ENCODE measurements around the gene TGIF1.
"Not testable (repeated sequence)": the region's sequence is repeated elsewhere in the genome, so short reads cannot be mapped to it uniquely, and the experiment has no call there.

Gene TGIF1

GRCh38 chr18:3450012-3450798 is at the start of gene TGIF1:
Gene TGIF1, plus strand, starts transcription at chr18:3450172. Its CDS starts 318 bp downstream, at chr18:3450490.
- DNase-seq: peak; percentile 68

- no peak for DNase-seq
Measured at GRCh38 chr18:3400567-3401296, 49.2 kb upstream of the TGIF1 start.

DNA sequence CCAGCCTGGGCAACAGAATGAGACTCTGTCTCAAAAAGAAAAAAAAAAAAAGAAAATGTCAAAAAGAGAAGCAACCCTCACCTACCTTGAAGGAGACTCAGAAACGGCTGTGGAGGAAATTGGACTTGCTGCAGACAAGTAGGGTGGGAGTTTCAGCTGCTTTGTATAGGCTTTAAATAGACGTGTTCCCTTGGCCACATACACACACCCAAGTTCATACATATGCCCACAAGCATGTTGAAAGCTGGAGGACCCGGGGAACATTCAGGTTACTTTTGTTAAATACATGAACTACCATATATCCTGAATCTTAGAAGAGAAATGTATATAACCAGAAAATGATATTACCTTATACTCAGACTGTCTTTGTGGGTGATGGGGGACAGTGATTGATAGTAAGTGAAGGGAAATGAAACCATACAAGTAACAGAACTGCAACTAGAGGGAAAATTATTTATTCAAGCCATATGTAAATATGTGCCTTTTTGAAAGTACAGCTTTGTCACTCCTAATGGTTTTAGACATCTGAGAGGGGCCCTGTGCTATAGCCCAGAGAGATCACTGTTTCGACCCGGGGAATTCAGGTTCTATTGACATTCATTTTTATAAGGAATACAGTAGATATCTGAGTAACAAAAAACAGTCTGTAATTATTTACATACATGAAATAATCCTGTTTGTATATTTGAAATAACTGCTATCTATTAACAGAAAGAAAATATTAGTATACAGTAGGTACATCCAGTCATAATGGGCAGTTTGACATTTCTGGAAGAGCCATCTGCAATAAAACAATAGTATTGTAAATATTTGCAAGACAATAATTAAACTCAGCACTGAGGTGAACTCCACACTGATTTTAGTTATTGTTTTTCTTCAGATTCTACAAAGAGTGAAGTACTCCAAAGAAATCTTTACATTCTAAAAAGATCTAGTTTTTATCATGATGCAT is 48.0 kb upstream of the TGIF1 start:
- no peak for DNase-seq

GRCh38 chr18:3402982-3403451 is 47.0 kb upstream of the TGIF1 start:
- DNase-seq: no peak

DNA sequence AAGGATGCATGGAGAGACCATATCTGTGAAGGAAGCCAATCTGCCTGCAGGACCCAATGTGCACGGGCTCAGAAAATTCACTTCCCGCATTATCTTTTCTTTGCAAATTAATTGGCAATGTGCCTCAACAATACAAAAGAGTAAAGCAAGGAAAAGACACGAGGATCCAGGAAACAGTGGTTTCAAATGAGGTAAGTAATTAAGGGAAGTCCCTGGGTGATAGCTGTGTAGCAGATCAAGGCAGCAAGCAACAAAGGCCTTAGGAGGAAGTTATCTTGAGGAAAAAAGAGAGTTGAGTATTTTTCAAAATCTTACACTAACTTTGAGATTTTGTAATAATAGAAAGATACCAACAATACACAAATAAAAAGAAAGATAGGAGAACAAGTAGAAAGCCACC is 44.3 kb upstream of the TGIF1 start:
- DNase-seq: no peak

GRCh38 chr18:3408107-3408506 is 41.9 kb upstream of the TGIF1 start:
- DNase-seq: no peak

DNA sequence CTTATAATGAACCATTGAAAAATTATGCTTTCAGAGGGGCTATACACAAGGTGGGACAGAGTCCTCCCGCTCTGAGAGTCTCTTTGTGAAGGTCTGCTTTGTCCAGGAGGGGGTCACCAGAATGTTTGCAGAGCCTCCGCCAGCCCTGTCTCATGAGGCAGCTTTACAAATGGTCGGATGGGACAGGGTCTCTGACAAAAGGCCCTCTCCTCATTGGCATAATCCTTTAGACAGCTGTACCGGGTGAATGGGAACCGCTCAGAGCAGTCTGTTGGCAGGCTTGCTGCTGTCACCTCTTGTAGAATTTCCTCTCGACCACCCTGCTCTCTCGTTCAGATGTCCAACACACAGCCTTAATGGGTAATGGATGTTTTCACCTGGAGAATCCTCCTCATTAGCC is 40.2 kb upstream of the TGIF1 start:
- DNase-seq: no peak

DNA sequence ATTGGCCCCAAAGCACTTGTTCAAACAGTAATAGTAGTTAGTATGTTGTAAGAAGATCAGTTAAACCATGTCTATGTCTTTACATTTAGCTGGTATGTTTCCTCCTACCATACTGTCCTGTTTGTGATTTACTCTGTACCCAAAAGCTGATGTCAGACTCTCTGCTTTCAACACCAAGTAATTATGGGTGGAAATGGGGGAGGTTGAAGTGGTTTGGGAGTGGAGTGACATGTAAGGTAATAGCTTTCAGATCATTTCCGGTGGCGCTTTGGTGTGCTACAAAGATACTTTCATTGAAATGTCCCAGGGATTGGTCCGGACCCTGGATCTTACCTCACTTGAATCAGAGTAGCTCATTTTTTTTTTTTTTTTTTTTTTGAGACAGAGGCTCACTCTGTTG is 39.7 kb upstream of the TGIF1 start:
- DNase-seq: no peak

DNA sequence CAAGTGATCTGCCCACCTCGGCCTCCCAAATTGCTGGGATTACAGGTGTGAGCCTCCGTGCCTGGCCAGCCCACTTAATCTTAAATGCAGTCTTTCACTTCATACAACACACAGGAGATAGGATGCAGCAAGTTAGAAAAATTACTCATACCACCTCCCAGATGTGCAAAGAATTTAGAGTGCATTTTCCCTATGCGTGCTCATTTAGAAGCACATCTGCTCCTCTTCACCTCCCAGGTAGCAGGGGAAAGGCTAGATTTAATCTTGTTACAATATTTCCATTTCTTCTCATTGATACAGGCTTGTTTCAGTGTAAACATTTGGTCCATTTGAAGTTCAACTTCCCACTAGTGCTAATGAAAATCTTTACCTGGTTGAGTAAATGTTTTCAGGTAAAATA is 39.1 kb upstream of the TGIF1 start:
- DNase-seq: not testable (repeated sequence)

GRCh38 chr18:3411327-3411726 is 38.6 kb upstream of the TGIF1 start:
- no peak for DNase-seq

- DNase-seq: no peak
Measured at GRCh38 chr18:3411854-3412268, 38.1 kb upstream of the TGIF1 start.

DNA sequence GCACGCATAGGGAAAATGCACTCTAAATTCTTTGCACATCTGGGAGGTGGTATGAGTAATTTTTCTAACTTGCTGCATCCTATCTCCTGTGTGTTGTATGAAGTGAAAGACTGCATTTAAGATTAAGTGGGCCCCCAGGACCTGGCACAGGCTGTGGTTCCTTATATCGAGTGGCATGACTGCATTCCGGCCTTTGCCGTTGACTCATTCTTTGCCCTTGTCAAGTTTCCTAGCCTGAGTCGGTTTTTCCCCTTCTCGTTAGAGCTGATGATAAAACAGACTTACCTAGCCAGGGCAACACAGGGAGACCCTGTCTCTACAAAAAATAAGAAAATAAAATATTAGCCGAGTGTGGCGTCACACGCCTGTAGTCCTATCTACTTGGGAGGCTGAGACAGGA is 37.4 kb upstream of the TGIF1 start:
- DNase-seq: not testable (repeated sequence)

- DNase-seq: no peak
Measured at GRCh38 chr18:3415110-3415509, 34.9 kb upstream of the TGIF1 start.

DNA sequence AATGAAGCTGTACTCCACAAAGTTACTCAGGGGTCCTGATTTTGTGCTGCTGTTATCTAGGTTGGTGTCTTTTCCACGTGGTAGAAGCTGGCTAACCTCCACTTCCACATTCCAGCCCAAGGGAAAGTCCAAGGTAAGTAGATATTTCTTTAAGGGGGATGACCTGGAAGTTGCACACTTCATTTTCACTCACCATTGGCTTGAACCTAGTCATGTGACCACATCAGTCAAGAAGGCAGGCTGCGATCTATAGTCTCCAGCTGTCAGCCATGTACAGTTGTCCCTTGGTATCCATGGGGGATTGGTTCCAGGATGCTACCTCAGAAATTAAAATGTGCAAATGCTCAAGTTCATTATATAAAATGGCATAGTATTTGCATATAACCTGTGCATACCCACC is 31.9 kb upstream of the TGIF1 start:
- DNase-seq: no peak

DNA sequence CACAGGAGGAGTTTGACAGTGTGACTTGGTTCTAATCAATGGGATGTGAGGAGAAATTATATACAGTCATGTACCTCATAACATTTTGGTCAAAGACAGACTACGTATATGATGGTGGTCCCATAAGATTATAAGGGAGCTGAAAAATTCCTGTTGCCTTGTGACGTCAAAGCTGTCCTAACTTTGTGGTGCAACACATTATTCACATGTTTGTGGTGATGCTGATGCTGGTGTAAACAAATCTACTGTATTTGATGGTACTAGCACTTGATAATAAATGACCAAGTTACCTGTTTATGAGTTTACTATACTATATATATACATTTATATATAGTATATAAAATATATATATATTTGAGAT is 29.1 kb upstream of the TGIF1 start:
- no peak for DNase-seq

DNA sequence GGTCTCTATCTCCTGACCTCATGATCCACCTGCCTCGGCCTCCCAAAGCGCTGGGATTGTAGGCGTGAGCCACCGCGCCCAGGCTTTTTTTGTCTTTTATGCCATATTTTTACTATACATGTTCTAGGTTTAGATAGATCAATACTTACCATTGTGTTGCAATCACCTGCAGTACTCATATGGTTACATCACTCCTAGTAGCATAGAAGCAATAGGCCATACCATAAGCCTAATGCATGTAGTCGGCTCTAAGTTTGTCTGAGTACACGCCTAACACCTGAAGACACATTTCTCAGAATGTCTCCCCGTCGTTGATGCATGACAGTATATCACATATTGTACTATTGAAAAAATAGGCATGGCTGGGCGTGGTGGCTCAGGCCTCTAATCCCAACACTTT is 27.1 kb upstream of the TGIF1 start:
- no peak for DNase-seq

GRCh38 chr18:3424280-3424890 is 25.6 kb upstream of the TGIF1 start:
- no peak for DNase-seq

DNA sequence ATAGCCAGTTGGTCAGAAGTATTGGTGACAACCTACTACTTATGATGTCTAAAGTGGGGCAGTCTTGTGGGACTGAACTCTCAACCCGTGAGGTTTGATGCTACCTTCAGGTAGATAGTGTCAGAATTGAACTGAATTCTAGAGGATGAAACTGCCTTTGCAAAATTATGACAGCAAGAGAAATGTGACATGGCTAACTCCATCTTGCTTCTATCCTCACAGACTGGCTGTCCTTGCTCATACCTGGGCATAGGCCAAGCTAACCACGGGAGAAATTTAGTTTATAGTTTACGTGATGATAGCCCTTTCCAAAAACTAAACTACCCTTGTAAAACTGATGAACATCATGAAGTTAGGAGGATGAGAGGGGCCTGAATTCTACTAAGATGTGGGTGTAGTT is 24.9 kb upstream of the TGIF1 start:
- DNase-seq: no peak

DNA sequence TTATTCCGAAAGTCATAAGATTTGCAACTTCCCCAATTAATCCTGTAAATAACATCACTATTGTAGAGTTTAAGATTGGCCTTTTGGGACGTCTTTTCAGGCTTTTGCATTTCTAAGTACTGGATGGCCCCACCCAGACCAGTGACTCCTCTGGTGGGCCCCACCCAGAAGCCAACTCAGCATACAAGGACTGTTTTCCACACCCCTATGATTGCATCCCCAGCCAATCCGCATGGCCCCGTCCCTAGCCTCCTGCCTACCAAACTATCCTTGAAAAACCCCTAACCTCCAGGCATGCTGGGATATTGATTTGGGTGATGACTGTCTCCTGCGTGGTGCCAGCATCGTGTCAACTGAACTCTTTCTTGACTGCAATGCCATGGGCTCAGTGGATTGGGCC is 24.5 kb upstream of the TGIF1 start:
- no peak for DNase-seq

- DNase-seq: no peak
Measured at GRCh38 chr18:3426074-3426473, 23.9 kb upstream of the TGIF1 start.

DNA sequence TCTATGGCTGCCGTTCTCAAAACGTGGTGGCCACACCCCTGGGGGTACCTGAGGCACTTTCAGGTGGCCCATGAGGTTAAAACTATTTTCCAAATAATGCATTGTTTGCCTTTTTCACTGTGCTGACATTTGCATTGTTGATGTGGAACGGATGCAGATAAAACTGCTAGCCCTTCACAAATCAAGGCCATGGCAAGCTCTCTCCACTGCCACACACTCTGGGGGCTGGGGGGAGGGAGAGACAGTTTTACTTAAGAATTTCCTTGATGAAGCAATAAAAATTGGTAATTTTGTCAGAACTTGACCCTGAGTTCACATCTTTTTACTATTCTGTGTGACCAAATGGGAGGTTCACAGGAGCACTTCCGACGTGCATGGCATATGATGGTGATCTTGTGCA is 22.0 kb upstream of the TGIF1 start:
- DNase-seq: no peak

DNA sequence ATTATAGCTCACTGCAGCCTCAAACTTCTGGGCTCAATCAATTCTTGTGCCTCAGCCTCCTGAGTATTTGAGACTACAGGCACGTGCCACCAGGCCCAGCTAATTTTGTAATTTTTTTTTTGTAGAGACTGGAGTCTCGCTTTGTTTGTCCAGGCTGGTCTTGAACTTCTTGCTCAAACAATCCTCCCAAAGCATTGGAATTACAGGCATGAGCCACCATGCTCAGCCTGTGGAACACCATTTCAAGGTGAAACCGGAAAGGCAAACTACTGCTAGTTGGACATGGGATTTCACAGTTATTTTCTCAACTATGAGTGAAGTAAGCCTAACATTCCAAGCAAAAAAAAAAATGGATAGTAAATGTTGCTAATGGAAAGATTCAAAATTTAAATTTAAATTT is 20.9 kb upstream of the TGIF1 start:
- no peak for DNase-seq

DNA sequence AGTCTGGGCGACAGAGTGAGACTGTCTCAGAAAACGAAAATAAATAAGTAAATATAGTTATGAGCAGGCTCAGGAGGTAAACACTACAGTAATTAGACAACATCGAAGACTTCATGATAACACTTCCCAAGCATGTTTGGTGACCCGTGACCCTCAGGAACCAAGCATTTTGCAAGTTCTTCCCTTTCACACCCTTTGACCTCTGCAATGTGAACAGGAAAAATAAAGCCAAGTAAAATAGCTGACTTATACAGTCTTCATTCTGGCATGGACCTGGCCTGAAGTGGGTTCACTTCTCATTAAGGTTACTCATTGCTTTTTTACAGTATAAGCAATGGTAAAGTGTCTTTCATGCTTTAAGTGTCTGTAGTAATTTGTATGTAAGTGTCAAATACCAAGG is 15.3 kb upstream of the TGIF1 start:
- DNase-seq: no peak
